Stomach smooth muscle (tissue), 2 donors: ENCODE data around the gene HPS1.
A peak's percentile ranks its signal among the peaks of the same experiment; 100 is the strongest.

Experiments used
- H3K27ac ChIP-seq: one replicate; pipeline ENCODE4 v1.7.0; 2013; ENCODE audit warnings: mild to moderate bottlenecking, low read length, inconsistent platforms
- H3K27me3 ChIP-seq, 2 donors: one replicate each; pipeline ENCODE4 v1.7.0; 2013; ENCODE audit warnings: low read length in 2 of 2; ENCODE audit not compliant: insufficient read depth in 2 of 2, control insufficient read depth in 1 of 2
- H3K36me3 ChIP-seq, 2 donors: one replicate each; pipeline ENCODE4 v1.7.0; 2013; ENCODE audit warnings: low read length in 2 of 2; ENCODE audit not compliant: control insufficient read depth in 2 of 2, insufficient read depth in 2 of 2
- H3K4me1 ChIP-seq: one replicate; pipeline ENCODE4 v1.7.0; 2013; ENCODE audit warnings: low read length; ENCODE audit not compliant: control insufficient read depth, insufficient read depth
- H3K4me3 ChIP-seq, 2 donors: one replicate each; pipeline ENCODE4 v1.7.0; 2013; ENCODE audit warnings: low read length in 2 of 2
- H3K9ac ChIP-seq, 2 donors: one replicate each; pipeline ENCODE4 v1.7.0; 2013; ENCODE audit warnings: low read length in 2 of 2, mild to moderate bottlenecking in 1 of 2
- H3K9me3 ChIP-seq, 2 donors: one replicate each; pipeline ENCODE4 v1.7.0; 2013; ENCODE audit warnings: low read length in 2 of 2; ENCODE audit not compliant: control insufficient read depth in 2 of 2
- donor health status: healthy.
- donor health status: Pancreatic carcinoma.

Gene HPS1

GRCh38 chr10:98376485-98376884 lies 70.2 kb downstream of the HPS1 start:
- H3K9me3 ChIP-seq = peaks cover 0 to 8% of the 10 kb centered on the region in 2 donors
- H3K4me3 ChIP-seq = no peak overlapping the region
- no peak overlapping the region for H3K27ac ChIP-seq
- H3K27me3 ChIP-seq = peaks cover 0 to 2% of the 10 kb centered on the region in 2 donors
- H3K9ac ChIP-seq = no peak overlapping the region
- H3K4me1 ChIP-seq = peaks cover 7% of the 10 kb centered on the region
- peaks cover 0 to 2% of the 10 kb centered on the region in 2 donors for H3K36me3 ChIP-seq

- Histone ChIP-seq H3K9ac (no peak overlapping the region), H3K9me3 (peaks cover 0 to 8% of the 10 kb centered on the region in 2 donors), H3K36me3 (no peaks in the 10 kb centered on the region), H3K4me3 (no peak overlapping the region), H3K4me1 (peaks cover 7% of the 10 kb centered on the region), H3K27ac (peak overlapping the region; percentile 31), H3K27me3 (peaks cover 0 to 2% of the 10 kb centered on the region in 2 donors)
Measured at GRCh38 chr10:98374217-98374985, 72.3 kb downstream of the HPS1 start.

GRCh38 chr10:98373260-98374040 lies 73.3 kb downstream of the HPS1 start:
- Histone ChIP-seq H3K27me3 (peaks cover 0 to 2% of the 10 kb centered on the region in 2 donors), H3K36me3 (no peaks in the 10 kb centered on the region), H3K27ac (peak overlapping the region; percentile 31), H3K4me1 (peaks cover 7% of the 10 kb centered on the region), H3K9ac (no peak overlapping the region), H3K4me3 (no peak overlapping the region), H3K9me3 (peaks cover 0 to 8% of the 10 kb centered on the region in 2 donors)

- H3K9ac ChIP-seq = no peak overlapping the region
- peaks cover 7% of the 10 kb centered on the region for H3K4me1 ChIP-seq
- no peak overlapping the region for H3K27ac ChIP-seq
- no peaks in the 10 kb centered on the region for H3K36me3 ChIP-seq
- peaks cover 0 to 2% of the 10 kb centered on the region in 2 donors for H3K27me3 ChIP-seq
- no peaks in the 10 kb centered on the region for H3K9me3 ChIP-seq
- no peak overlapping the region for H3K4me3 ChIP-seq
Measured at GRCh38 chr10:98370831-98371820, 75.6 kb downstream of the HPS1 start.

- no peaks in the 10 kb centered on the region for H3K27me3 ChIP-seq
- H3K4me3 ChIP-seq = no peak overlapping the region
- peaks cover 3% of the 10 kb centered on the region for H3K4me1 ChIP-seq
- no peak overlapping the region for H3K9ac ChIP-seq
- no peaks in the 10 kb centered on the region for H3K9me3 ChIP-seq
- no peak overlapping the region for H3K27ac ChIP-seq
- no peaks in the 10 kb centered on the region for H3K36me3 ChIP-seq
Measured at GRCh38 chr10:98369801-98370200, 76.9 kb downstream of the HPS1 start.

GRCh38 chr10:98368644-98369043 lies 78.1 kb downstream of the HPS1 start:
- H3K9ac ChIP-seq = no peak overlapping the region
- H3K4me1 ChIP-seq = no peaks in the 10 kb centered on the region
- H3K4me3 ChIP-seq = no peak overlapping the region
- no peak overlapping the region for H3K27ac ChIP-seq
- no peaks in the 10 kb centered on the region for H3K27me3 ChIP-seq
- H3K36me3 ChIP-seq = no peaks in the 10 kb centered on the region
- no peaks in the 10 kb centered on the region for H3K9me3 ChIP-seq

GRCh38 chr10:98367604-98368451 lies 78.9 kb downstream of the HPS1 start:
- no peaks in the 10 kb centered on the region for H3K36me3 ChIP-seq
- H3K27ac ChIP-seq = no peak overlapping the region
- no peaks in the 10 kb centered on the region for H3K4me1 ChIP-seq
- no peaks in the 10 kb centered on the region for H3K27me3 ChIP-seq
- no peak overlapping the region for H3K9ac ChIP-seq
- no peak overlapping the region for H3K4me3 ChIP-seq
- no peaks in the 10 kb centered on the region for H3K9me3 ChIP-seq
